Activated CD4-positive, alpha-beta T cell treated with anti-CD3 and anti-CD28 coated beads, Interleukin-10, Interleukin-2, amounts not matched to agents 100 ng/mL and 50 ng/mL, durations not matched to agents 16 hours and 8 hours (primary cell): Measurements from ENCODE around the gene LGALS3.
A peak's percentile ranks its signal among the peaks of the same experiment; 100 is the strongest.

Source experiments
- DNase-seq: peaks from one replicate; pipeline ENCODE4 v3.0.0-alpha.2; 2020

LGALS3 gene

GRCh38 chr14:55191203-55192053 is 62.4 kb downstream of the LGALS3 start, which contains the start of gene DLGAP5:
TSS of gene DLGAP5 (minus strand) at chr14:55191585. CDS start at chr14:55189179, 2,406 bp downstream.
- DNase-seq = peak; percentile 98

- no peak for DNase-seq
Observed at GRCh38 chr14:55192054-55192621, 63.1 kb downstream of the LGALS3 start.

DNA sequence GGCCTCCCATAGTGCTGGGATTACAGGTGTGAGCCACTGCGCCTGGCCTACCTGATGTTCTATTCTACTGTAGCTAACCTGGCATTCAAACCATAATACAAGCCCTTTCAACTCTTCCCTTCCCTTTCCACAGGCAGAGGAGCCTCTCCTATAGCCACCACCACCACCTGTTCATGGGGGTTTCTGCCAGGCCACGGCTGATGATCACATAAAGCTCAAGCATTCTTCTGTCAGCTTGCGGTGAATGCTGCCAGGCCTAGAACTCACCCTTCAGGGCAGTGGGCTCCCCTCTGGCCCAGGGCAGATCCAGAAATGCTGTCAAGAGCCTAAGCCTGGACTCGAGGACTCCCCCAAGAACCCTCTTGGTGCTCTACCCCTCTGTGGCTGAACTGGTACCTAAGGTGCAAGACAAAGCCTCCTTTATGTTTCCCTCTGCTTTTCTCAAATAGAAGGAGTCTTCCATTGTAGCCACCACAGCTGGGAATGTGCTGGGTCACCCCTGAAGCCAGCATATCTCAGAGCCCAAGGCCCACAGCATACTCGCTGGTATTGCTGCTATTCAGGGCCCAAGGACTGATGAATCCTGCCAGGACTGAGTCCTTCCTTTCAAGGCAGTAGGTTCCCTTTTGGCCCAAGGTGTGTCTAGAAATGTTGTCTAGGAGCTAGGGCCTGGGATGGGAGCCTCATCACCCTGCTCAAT is 65.8 kb downstream of the LGALS3 start:
- DNase-seq = no peak
